ENCODE results near the gene GLT1D1. TPM values are rescaled to one million over a fixed set of nuclear protein-coding genes. Genes with fewer than 3 reads are reported as not detected.

The GLT1D1 gene
- total RNA-seq, 2 experiments from 2014 or later = not detected

DNA sequence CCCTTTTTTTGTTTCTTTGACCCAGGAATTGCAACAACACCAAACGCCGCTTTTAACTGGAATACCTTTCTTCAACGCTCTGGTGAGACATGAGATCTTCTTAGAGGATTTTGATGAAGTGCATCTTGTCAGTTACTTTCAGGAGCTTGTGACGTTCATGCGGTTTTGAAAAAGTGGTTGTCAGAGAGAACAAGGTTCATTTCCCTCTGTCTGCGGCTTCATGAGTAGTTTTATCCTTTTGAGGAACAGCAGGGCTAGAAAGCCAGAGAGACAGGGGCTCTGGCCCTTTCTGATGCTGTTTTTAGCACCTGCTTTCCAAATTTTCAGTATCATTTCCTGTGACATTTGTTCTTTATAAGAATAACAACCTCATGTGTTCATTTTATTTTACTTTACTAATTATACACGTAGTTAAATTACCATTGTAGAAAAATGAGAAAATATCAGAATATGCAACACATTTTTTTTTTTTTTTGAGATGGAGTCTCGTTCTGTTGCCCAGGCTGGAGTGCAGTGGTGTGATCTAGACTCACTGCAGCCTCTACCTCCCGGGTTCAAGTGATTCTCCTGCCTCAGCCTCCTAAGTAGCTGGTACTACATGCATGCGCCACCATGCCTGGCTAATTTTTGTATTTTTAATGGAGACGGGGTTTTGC is 61.8 kb downstream of the GLT1D1 start:
- no peaks in the 10 kb centered on the region for H3K27me3 Mint-ChIP-seq (ENCODE audit: low read depth)
- H3K27ac Mint-ChIP-seq = peak overlapping the region; percentile 14
- peak; percentile 78 for DNase-seq
- peaks cover 30% of the 10 kb centered on the region for H3K4me1 Mint-ChIP-seq (ENCODE audit: low read depth)
- no peaks in the 10 kb centered on the region for H3K36me3 Mint-ChIP-seq (ENCODE audit: low read depth)
- CTCF ChIA-PET = interaction anchor here (0.7 kb wide), 1 partner anchor 1597 kb away, joined by 3 read pairs; no protein-coding TSS in a partner anchor
- no peaks in the 10 kb centered on the region for H3K9me3 Mint-ChIP-seq
- no peak overlapping the region for H3K4me3 Mint-ChIP-seq
- intact Hi-C loops (cut with micrococcal nuclease) = loop anchor here (1.0 kb wide), 2 partner anchors 85 to 132 kb away; no protein-coding TSS in a partner anchor

GRCh38 chr12:128916425-128916824 is 63.1 kb downstream of the GLT1D1 start:
- peaks cover 4% of the 10 kb centered on the region for H3K27me3 Mint-ChIP-seq (ENCODE audit: low read depth)
- H3K9me3 Mint-ChIP-seq = no peaks in the 10 kb centered on the region
- H3K4me1 Mint-ChIP-seq (ENCODE audit: low read depth) = peaks cover 30% of the 10 kb centered on the region
- no peaks in the 10 kb centered on the region for H3K36me3 Mint-ChIP-seq (ENCODE audit: low read depth)
- no peak overlapping the region for H3K4me3 Mint-ChIP-seq
- CTCF ChIA-PET = no interaction called here
- no peak for DNase-seq
- H3K27ac Mint-ChIP-seq = no peak overlapping the region
- intact Hi-C loops (cut with micrococcal nuclease) = no loop called here

GRCh38 chr12:128918481-128919260 is 65.4 kb downstream of the GLT1D1 start:
- peaks cover 7% of the 10 kb centered on the region for H3K27me3 Mint-ChIP-seq (ENCODE audit: low read depth)
- peaks cover 30% of the 10 kb centered on the region for H3K4me1 Mint-ChIP-seq (ENCODE audit: low read depth)
- CTCF ChIA-PET = no interaction called here
- no peak overlapping the region for H3K27ac Mint-ChIP-seq
- intact Hi-C loops (cut with micrococcal nuclease) = no loop called here
- H3K9me3 Mint-ChIP-seq = no peaks in the 10 kb centered on the region
- no peak overlapping the region for H3K4me3 Mint-ChIP-seq
- H3K36me3 Mint-ChIP-seq (ENCODE audit: low read depth) = no peaks in the 10 kb centered on the region
- no peak for DNase-seq

- Mint-ChIP-seq H3K9me3 (peaks cover 2% of the 10 kb centered on the region), H3K4me1 (ENCODE audit: low read depth) (peaks cover 24% of the 10 kb centered on the region), H3K27ac (no peak overlapping the region), H3K4me3 (no peak overlapping the region), H3K27me3 (ENCODE audit: low read depth) (peaks cover 9% of the 10 kb centered on the region), H3K36me3 (ENCODE audit: low read depth) (peaks cover 2% of the 10 kb centered on the region)
- CTCF ChIA-PET = no interaction called here
- intact Hi-C loops (cut with micrococcal nuclease) = no loop called here
- no peak for DNase-seq
These were observed 67.2 kb downstream of the GLT1D1 start for GRCh38 chr12:128920468-128920867.

- no peak overlapping the region for H3K27ac Mint-ChIP-seq
- H3K4me1 Mint-ChIP-seq (ENCODE audit: low read depth) = peaks cover 1% of the 10 kb centered on the region
- peaks cover 2% of the 10 kb centered on the region for H3K27me3 Mint-ChIP-seq (ENCODE audit: low read depth)
- peaks cover 2% of the 10 kb centered on the region for H3K36me3 Mint-ChIP-seq (ENCODE audit: low read depth)
- intact Hi-C loops (cut with micrococcal nuclease) = no loop called here
- no peak for DNase-seq
- peaks cover 3% of the 10 kb centered on the region for H3K9me3 Mint-ChIP-seq
- no peak overlapping the region for H3K4me3 Mint-ChIP-seq
- CTCF ChIA-PET = interaction anchor here (0.6 kb wide), 1 partner anchor 14 kb away, joined by 3 read pairs; no protein-coding TSS in a partner anchor
These were observed 75.1 kb downstream of the GLT1D1 start for GRCh38 chr12:128928361-128928760.

DNA sequence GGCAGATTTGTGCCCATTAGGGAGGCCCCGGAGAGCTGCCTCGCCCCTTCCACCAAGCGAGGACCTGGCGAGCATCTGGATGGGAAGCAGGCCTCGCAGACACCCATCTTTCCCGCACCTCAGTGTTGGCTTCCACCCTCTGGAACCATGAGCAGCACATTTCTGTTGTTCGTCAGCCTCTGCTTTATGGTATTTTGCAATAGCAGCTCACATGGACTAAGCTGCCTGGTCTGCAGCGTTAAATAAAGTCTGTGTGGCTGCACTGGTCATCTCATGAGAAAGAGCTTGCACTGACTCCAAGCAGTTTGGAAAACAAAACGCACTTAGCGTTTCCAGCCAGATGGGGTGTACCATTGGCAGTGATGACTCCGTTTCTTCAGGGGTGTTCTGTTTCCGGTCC is 75.8 kb downstream of the GLT1D1 start:
- Mint-ChIP-seq H3K36me3 (ENCODE audit: low read depth) (peaks cover 2% of the 10 kb centered on the region), H3K4me3 (no peak overlapping the region), H3K4me1 (ENCODE audit: low read depth) (peaks cover 1% of the 10 kb centered on the region), H3K27ac (no peak overlapping the region), H3K27me3 (ENCODE audit: low read depth) (peaks cover 5% of the 10 kb centered on the region), H3K9me3 (peaks cover 3% of the 10 kb centered on the region)
- no peak for DNase-seq
- intact Hi-C loops (cut with micrococcal nuclease) = no loop called here
- CTCF ChIA-PET = no interaction called here

GRCh38 chr12:128930606-128931005 is 77.3 kb downstream of the GLT1D1 start:
- no peak for DNase-seq
- Mint-ChIP-seq H3K27me3 (ENCODE audit: low read depth) (peaks cover 3% of the 10 kb centered on the region), H3K4me3 (no peak overlapping the region), H3K9me3 (no peaks in the 10 kb centered on the region), H3K4me1 (ENCODE audit: low read depth) (peaks cover 1% of the 10 kb centered on the region), H3K36me3 (ENCODE audit: low read depth) (no peaks in the 10 kb centered on the region), H3K27ac (no peak overlapping the region)
- intact Hi-C loops (cut with micrococcal nuclease) = no loop called here
- CTCF ChIA-PET = no interaction called here

DNA sequence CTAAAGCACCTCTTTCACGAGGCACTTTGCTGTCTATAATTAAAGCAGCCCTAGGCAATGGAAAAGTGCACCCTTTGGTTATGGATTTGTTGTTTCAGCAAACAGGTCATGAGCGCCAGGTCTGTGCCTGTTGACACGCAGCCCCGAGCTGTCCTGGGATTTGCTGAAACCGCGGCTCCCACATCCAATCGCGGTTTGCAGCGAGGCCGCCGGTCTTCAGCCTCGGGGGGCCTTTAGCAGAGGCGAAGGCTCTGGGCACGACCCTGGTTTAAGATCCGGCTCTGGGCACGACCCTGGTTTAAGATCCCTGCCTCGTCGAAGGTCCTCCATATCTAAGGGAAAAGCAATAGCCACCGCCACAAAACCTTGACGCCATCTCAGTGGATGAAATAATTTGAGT is 79.2 kb downstream of the GLT1D1 start:
- Mint-ChIP-seq H3K27ac (no peak overlapping the region), H3K36me3 (ENCODE audit: low read depth) (no peaks in the 10 kb centered on the region), H3K9me3 (no peaks in the 10 kb centered on the region), H3K4me1 (ENCODE audit: low read depth) (peaks cover 1% of the 10 kb centered on the region), H3K27me3 (ENCODE audit: low read depth) (peaks cover 3% of the 10 kb centered on the region), H3K4me3 (no peak overlapping the region)
- CTCF ChIA-PET = no interaction called here
- intact Hi-C loops (cut with micrococcal nuclease) = no loop called here
- no peak for DNase-seq

- H3K27ac Mint-ChIP-seq = no peak overlapping the region
- DNase-seq = no peak
- H3K4me1 Mint-ChIP-seq (ENCODE audit: low read depth) = peaks cover 1% of the 10 kb centered on the region
- peaks cover 3% of the 10 kb centered on the region for H3K27me3 Mint-ChIP-seq (ENCODE audit: low read depth)
- no peak overlapping the region for H3K4me3 Mint-ChIP-seq
- no peaks in the 10 kb centered on the region for H3K9me3 Mint-ChIP-seq
- no peaks in the 10 kb centered on the region for H3K36me3 Mint-ChIP-seq (ENCODE audit: low read depth)
- intact Hi-C loops (cut with micrococcal nuclease) = no loop called here
- CTCF ChIA-PET = no interaction called here
These were observed 79.8 kb downstream of the GLT1D1 start for GRCh38 chr12:128933039-128933438.

DNA sequence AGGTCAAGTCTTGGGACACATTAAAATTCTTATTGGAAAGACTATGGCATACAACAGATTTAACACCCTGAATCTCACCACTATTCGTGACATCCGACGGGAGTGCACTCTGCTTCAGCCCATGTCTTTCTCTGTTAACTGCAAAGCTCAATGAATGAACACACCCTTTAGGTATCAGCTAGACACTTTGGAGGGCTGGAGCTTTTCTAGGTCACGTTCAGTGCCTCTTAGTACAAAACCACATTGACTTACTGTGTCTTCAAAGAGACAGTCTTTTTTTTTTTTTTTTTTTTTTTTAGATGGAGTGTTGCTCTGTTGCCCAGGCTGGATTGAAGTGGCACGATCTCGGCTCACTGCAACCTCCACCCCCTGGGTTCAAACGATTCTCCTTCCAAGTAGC is 80.6 kb downstream of the GLT1D1 start:
- no peak overlapping the region for H3K4me3 Mint-ChIP-seq
- intact Hi-C loops (cut with micrococcal nuclease) = no loop called here
- H3K36me3 Mint-ChIP-seq (ENCODE audit: low read depth) = no peaks in the 10 kb centered on the region
- peaks cover 1% of the 10 kb centered on the region for H3K4me1 Mint-ChIP-seq (ENCODE audit: low read depth)
- no peak overlapping the region for H3K27ac Mint-ChIP-seq
- H3K9me3 Mint-ChIP-seq = no peaks in the 10 kb centered on the region
- CTCF ChIA-PET = interaction anchor here (0.7 kb wide), 1 partner anchor 1063 kb away, joined by 4 read pairs; no protein-coding TSS in a partner anchor
- no peak for DNase-seq
- H3K27me3 Mint-ChIP-seq (ENCODE audit: low read depth) = peaks cover 3% of the 10 kb centered on the region

DNA sequence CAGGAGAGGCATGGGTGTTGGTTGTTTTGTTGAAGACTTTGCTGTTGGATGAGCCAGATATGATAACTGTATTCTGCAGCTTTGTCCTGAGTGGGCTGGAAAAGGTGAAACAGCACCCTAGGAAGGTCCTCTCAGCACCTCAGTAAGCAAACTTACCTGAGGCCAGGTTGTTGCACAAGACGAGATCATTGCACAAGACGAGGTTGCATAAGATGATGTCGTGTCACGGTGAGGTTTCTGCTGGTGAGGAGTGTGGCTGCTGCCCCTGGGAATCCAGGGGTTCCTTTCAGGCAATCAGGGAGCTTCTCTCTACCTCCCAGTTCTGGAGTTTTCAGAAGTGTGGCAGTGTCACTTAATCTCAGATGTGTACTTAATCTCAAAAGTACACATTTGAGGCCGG is 85.6 kb downstream of the GLT1D1 start:
- Mint-ChIP-seq H3K4me3 (no peak overlapping the region), H3K9me3 (no peaks in the 10 kb centered on the region), H3K36me3 (ENCODE audit: low read depth) (no peaks in the 10 kb centered on the region), H3K4me1 (ENCODE audit: low read depth) (no peaks in the 10 kb centered on the region), H3K27ac (no peak overlapping the region), H3K27me3 (ENCODE audit: low read depth) (no peaks in the 10 kb centered on the region)
- no peak for DNase-seq
- CTCF ChIA-PET = no interaction called here
- intact Hi-C loops (cut with micrococcal nuclease) = no loop called here

GRCh38 chr12:128940090-128940888 is 87.0 kb downstream of the GLT1D1 start:
- CTCF ChIA-PET = no interaction called here
- Mint-ChIP-seq H3K9me3 (no peaks in the 10 kb centered on the region), H3K36me3 (ENCODE audit: low read depth) (no peaks in the 10 kb centered on the region), H3K27ac (no peak overlapping the region), H3K4me3 (no peak overlapping the region), H3K27me3 (ENCODE audit: low read depth) (no peaks in the 10 kb centered on the region), H3K4me1 (ENCODE audit: low read depth) (no peaks in the 10 kb centered on the region)
- no peak for DNase-seq
- intact Hi-C loops (cut with micrococcal nuclease) = no loop called here

All from activated naive CD4-positive, alpha-beta T cell treated with anti-CD3 and anti-CD28 coated beads for 36 hours (primary cell).